Activated CD4-positive, alpha-beta T cell treated with anti-CD3 and anti-CD28 coated beads, Interleukin-2, amount 50 U/mL, for 24 hours (primary cell): ENCODE measurements around the gene TTC7B.

Experiments
- DNase-seq, 2 donors: peaks; one replicate each; pipeline ENCODE4 v3.0.0-alpha.2; 2020; ENCODE audit warnings: low read depth in 1 of 2, low spot score in 1 of 2

TTC7B gene

DNA sequence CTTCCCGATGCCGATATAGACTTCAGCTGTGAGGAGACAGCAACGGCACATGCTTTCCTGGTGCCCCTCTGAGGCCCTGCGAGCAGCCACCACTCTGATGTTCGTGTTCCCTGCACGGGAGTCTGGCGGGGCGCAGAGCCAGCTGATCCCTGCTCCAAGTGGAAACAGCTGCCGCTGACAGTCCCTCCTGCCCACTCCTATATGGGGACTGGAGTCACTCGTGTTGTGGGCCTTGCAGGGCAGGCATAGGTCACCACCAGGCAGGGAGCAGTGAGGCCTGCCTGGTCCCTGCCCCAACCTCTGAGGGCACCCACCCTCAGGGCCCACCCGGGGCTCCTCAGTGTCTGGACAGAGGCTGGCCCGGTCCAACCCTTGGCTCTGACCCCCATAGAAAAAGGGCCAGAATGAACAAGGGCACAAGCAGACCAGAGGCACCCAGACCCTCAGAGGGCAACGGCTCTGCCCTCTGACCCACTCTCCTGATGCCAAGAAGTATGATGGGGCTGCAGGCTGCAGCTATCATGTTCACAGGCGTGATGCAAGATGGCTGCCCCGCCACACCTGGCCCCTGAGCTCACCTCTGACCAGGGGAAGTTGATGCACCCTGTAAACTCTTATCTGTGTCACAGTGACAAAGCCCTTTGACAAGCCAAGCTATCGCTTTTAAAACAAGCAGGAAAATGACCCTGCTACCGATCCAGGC, 237.8 kb downstream of the TTC7B start:
- no peak for DNase-seq

DNA sequence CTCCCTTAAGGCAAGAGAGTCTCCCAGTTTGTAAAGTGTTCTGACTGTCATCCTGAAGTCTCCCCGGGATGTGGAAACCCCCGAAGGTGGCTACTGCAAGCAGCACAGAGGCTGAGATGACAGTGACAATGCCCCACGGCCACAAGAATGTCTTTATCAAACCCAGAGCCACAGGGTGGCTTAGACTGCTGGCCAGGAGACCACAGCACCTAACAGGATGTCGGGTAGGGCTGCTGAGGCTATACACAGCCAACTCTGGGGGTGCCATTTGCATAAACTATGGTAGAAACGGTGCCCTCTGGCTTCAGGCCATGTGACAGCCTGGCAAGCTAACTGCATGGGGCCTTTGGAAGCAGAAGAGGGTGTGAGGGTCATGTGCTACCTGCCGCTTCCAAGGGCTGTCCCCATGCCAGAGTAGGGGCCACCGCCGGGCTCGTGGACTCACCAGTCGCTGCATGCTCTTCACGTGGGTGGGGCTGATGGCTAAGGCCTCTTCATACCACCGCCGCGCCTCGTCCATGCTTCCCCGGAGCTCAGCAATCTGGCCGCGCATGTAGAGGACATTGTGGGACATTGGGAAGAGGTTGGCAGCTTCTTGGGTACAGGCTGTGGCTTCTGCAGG, 238.5 kb downstream of the TTC7B start:
- DNase-seq = no peak

DNA sequence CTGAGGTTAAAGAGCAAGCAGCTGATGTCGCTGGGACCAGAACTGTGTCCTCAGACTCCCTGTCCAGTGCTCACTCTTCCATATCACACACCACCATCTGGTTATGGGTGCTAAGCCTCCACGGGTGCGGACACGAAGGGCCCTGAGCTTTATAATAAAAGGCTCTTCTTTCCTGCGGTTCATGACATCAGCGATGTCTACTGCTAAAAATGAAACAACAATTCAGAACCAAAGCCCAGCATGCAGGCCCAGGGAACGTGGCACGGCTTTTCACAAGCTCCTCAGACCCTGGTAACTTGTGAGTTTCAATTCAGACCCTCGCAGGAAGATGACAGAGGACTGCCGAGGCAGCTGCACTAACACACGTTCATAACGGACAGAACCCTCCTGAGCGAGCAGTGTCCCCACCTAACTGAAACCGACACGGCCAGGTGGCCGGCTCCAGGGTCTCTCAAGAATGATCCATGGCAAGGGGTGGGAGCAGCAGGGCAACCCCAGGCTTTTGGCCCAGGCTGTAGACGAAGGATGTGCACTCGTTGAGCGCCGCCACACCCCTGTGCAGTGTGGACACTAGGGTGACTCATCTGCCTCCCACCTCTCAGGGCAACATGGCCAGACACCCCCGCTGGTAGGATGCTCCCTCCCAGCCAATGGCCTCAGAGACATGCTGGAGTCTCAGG, 239.1 kb downstream of the TTC7B start:
- DNase-seq = no peak

DNA sequence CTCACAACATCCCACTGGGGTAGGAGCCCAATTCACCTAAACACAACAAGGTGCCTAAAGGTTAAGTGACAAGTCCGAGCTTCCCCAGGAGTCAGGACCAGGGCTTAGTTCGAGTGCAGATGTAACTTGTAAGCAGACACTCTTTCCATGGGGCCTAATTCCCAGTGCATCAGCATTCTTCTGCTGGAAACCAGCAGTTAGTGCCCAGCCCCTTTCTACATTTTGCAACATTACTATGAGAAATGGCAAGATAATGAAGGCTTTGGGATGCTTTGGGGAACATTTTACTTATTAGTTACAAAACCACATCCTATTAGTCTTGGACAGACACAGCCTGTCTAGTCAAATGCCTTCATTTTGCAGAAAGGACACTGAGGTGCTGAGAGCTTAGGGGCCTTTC, 239.6 kb downstream of the TTC7B start:
- DNase-seq = no peak

DNA sequence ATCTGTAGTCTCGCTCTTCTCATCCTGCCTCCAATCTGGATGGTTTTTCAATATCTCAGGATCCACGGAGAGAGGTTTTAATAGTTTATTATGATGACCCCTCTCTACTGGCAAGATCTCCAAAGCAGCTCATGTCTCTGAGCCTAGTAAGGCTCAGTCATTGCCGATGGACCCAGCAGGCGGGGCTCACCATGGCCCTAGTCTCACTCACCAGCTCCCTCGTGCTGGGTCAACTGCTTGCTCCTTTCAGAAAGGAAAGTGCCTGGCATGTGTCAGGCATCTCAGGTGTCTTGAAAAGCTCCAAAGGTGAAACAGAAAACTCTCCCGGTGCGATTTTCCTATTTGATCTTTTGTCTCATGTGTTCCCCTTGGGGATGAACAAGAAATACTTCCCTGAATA, 240.4 kb downstream of the TTC7B start:
- no peak for DNase-seq

DNA sequence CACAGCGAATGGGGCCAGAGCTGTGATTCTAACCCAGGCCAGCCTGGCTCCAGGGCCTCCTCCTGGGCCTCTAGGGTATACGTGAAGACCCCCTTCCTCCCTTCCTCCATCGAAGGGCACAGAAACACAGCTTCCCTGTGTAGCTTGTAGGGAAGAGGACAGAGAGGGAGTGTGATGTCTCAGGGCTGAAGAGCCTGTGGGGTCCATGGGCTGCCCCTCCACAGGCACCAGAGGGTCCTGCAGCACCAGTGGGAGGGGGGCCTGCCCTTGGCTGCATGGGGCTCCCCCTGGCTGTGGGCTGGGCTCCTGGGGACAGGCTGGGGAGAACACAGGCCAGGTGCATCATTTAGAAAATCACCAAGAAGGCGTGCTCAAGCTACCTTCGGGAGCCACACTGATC, 240.9 kb downstream of the TTC7B start:
- DNase-seq = no peak

DNA sequence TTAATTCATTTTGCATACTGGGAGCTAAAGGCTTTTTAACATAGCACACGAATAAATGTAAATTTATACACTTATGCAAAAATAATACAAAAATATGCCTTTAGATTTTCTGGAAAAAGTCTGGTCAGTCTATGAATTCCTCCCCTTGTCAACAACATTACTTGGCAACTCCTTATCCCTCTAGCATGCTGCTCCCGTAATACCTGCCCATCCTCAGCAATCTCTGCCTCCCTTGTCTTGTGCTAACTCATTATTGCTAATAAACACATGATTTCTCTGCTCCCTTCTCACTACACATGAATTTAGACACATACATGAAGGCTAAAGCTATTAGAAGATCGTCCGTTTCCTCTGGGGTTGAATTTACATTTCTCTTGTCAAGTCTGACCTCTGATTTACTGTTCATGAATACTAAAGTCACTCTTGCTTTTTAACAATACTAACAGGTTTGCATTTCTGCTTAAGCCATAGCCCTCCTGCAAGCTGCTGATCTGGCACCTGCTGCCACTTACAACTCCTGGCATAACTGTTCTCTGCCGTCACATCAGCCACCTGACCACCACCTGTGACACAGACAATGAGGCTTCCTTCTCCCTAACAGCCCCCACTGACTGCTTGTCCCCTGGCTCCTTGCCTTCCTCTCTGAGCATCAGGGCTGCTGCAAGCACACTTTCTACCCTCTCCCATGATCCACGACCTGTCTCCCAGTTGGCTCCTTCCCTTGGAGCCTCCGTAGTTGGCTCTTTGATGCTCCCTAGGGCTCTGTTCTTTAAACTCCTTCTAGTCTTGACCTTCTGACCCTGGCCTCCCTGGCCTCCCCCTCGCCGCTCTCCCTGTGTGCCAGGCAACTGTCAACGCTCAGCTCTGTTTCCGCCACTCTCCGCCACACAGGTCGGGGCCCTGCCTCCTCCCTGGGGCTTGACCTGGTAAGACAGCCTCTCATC, 241.8 kb downstream of the TTC7B start:
- DNase-seq = no peak

DNA sequence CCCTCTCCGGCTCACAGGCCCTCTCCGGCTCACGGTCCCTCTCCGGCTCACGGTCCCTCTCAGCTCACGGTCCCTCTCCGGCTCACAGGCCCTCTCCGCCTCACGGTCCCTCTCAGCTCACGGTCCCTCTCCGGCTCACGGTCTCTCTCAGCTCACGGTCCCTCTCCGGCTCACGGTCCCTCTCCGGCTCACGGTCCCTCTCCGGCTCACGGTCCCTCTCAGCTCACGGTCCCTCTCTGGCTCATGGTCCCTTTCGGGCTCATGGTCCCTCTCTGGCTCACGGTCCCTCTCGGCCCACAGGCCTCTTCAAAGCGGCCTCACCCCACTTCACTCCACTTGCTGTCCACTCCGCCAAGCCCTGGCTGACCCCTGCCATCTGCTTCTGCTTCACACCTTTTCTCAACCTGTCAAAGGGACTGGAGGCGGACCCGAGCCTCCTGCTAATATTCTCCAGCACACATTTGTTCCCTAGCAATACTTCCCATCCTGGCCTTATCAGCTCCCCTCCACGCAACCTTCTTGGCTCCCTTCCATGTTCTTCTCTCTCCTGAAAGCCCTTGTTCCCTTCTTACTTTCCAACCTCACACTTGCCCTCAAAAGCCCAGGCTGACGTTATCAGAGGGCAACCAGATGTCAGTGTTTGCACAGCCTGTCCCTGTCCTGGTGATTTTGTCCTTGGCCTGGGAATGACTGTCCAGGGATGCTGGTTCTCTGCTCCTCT, 242.7 kb downstream of the TTC7B start:
- no peak for DNase-seq

DNA sequence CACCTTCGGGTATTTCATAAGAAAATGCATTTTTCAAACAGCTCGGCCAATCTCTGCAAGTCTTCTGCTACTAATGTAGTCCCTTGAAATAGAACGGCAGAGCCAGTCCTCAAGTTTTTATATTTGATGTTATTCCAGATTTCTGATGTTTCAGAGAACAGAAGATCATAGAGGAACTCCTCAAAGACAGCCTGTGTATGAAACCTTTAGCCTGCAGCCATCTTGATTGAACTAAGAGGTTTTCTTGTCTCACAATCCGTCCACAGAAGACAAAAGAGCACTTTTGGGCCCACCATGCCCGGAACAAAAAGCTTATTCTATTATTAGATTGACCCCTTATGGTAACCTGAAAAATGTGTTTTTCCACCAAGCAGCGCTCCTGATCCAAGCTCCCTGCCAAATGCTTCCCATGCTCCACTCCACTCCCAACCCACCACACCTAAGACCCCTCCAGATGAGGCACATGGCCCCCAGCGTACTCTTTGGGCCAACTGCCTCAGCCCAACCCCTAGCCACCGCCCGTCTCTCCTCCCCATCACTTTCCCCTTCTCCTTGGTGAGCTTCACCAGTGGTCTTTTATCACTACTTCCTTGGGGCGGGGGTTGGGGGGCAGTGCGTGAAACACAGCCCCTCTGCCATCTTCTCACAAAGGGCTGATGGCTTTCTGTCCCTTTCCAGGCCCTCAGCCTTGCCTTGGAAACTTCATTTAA, 243.6 kb downstream of the TTC7B start:
- DNase-seq = no peak

DNA sequence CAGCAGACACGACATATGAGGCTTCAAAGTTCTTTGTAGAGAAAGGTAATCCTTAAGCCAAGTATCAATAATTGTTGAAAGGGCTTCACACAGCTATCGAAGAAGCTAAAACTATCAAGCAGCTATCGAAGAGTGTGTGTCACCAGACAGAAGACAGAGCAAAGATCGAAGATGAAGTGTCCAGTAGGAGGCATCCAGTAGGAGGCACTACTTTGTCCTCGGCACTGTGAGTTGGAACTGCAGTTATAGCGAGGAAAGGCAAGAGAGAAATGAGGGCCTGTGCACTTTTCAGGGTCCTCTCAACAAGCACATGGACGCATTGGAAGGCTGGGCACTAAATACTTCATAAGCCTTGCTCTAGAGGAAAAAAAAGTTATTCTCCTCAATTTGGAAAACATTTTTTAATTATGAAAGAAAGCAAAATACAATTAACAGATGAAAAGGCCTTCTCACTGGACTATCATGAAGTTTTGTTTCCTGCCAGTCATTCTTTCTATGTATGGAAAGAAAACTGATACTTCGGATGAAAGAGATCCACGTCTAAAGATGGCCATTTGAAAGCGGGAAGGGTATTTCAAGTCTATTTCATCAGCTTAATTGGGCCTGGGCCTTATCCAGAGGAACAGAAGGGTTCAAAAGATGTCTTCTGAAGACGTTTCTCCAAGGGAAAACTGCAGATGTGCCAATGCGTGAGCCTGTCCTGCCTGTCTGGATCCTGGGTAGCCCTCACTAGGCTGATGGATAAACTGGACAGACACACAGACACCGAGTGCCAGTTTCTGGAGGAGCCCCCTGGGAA, 244.9 kb downstream of the TTC7B start:
- DNase-seq = no peak

DNA sequence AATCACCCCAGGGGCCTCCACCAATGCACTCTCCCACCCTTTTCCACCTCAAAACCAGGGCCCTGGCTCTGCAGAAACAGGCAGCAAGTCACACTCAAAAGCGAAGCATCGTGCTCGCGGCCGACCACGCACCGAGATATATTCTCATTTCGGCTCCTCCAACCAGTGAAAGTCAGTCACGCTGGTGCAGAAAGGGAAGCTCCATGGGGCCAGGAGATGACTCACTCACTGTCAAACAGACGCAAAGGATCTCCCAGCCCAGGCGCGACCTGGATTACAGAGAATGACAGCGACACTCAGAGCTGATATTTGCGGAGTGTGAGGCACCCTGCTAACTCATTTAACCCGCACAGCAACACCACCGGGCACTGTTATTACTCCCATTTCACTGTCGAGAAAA, 245.8 kb downstream of the TTC7B start:
- no peak for DNase-seq

DNA sequence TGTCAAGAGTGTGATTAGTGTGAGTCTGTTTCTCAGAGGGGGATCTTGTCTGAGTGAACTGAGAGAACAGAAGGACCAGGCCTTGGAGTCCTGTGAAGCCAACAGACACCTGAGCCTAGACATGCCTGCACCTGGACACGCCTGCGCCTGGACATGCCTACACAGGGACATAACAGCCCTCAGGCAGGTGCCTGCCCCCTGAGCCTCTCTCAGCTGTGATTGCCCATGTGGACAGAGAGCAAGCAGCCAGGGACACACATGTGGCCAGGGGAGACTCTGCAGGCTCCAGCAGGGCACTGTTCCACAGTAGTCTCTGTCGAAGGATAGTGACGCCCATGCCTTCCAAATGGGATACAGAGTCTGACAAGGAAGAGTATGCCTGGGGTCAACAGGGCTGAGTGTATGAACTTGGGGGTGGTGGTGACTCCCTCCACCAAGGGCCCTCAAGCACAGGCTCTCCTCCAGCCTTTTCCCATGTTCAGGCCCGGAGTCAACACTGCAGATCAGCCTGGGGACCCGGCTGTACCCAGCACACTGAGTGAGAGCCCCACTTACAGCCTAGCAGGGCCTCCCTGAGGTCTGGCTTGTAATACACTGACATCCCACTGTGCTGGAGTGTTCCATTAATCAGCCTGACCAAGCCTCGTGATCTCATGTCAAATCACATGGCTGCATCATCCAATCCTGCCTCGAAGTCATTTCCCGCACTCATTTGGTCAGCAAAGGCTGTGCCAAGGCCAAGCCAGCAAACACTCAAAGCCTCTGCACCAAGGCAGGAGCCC, 246.4 kb downstream of the TTC7B start:
- no peak for DNase-seq

DNA sequence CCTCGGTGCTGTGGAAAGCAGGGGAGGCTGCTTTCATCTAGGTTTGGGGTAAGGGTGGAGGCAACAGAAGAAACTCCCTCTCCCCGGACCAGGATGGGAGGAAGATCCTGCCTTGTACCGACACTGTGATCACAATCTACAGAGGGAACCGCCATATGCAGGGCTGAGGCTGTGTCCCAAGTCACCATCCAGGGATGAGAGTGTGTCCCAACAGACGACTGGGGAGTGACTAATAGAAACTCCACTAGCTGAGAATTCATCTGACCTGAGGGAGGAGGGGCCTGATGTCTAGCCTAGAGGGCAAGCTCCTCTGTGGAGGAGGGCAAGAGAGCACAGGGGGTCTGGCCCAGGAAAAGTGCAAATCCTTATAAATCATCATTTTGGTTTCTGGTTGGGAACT, 247.0 kb downstream of the TTC7B start:
- DNase-seq = no peak

DNA sequence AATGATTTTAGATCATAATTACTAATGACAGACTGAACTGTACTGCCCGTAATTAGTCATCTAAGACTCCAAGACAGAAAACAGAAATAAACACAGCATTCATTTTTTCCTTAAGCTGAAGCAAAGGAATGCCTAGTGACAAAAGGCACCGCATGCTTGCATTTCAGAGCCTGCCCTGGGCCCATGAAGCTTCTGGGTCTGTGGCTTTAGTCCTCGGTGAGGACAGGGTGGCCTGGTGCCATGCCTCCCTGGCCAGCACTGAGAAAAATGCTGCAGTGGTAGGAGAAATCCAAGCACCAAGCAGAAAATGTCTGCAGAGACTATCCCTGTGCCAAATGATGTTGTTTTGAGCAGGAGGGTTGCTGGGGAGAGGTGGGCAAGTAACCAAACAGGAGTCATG, 247.8 kb downstream of the TTC7B start:
- no peak for DNase-seq

DNA sequence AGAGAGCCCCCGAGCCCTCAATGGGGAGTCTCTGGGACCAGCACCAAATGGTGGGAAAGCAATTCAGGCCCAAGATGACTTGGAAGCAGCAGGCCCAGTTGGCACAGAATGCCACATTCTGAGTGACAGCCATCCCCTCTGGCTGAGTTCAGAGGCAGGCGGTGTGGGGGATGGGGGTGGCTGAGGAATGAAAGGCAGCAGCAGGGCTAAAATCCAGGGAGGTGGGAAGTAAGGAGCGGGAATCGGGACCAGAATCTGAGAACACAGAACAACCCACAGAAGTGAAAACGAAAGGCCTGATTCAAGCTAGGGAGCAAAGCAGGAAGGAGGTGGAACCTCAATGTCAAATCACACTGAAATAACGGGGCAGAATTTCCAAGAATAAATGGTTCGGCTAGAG, 248.2 kb downstream of the TTC7B start:
- DNase-seq = no peak

DNA sequence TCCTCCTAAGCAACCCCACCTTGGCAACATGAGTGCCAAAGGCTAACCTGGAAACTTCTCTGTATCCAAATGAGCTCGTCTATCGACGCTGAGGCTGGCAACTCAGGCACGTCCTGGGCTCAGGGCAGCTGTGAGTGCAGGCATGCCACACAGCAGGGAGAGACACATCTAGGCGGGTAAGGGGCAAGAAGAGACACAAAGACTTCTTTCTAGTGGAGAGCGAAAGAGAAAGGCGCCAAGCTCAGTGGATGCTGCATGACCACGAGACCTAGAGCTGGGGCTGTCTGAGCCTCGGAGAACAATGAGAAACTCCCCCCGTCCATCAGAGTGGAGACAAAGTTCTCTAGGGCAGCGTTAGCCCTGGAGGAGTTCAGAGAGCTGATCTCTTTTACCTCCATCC, 249.0 kb downstream of the TTC7B start:
- DNase-seq = no peak

DNA sequence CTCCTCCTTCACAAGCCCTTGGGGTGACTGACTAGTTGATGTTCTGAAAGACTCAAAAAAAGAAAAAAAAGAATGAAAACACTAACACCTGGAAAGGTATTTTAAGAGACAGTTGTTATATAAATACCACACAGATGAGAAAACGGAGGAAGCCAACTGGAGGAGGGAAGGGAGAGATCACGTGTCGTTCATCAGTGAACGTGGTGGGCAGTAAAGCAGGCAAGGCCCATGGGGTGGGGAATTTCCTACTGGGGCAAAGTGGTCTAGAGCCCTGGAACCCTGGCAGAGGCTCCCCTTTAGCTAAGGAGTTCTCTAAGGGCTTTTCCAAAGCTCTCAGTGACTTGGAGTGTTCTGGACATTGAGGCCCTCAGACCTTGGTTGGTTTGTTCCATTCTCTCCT, 249.7 kb downstream of the TTC7B start:
- DNase-seq = no peak

DNA sequence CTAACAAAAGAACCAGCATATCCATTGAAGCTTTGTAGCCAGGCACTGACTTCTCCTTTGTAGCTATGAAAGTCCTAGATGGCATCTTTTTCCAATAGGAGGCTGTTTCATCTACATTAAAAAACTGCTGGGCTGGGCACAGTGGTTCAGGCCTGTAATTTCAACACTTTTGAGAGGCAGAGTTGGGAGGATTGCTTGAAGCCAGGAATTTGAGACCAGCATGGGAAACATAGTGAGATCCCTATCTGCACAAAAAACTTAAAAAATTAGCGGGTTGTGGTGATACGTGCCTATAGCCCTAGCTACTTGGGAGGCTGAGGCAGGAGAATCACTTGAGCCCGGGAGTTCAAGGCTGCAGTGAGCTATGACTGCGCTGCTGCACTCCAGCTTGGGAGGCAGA, 251.7 kb downstream of the TTC7B start:
- no peak for DNase-seq

DNA sequence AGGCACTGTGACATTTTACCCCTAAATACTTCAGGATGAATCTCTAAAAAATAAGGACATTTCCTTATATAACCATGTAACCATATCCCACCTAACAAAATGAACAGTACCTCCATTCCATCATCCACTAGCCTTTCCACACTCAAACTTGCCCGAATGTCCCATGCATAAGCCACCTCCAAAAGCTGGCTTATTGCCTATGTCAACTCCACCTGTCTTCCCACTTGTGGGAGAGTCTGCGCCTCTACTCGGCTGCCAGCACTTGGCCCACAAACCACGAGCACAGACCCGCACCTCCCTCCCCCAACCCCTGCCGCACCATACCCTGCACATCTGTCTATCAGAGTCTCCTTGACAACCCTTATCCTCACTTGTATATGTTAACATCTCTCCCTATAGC, 253.6 kb downstream of the TTC7B start:
- DNase-seq = no peak
